HG02981 (cell line): ENCODE results near the gene TNXB.
"Not testable (repeated sequence)": the region's sequence is repeated elsewhere in the genome, so short reads cannot be mapped to it uniquely, and the experiment has no call there.

ENCODE experiments used
- ATAC-seq: cut with Tn5 transposase; IDR thresholded peaks from one replicate; pipeline ENCODE4 v1.9.1; 2021; ENCODE audit warnings: mild to moderate bottlenecking, moderate library complexity; ENCODE audit not compliant: unreplicated experiment

TNXB gene

GRCh38 chr6:32005991-32006529 is 103.1 kb downstream of the TNXB start:
- not testable (repeated sequence) for ATAC-seq

DNA sequence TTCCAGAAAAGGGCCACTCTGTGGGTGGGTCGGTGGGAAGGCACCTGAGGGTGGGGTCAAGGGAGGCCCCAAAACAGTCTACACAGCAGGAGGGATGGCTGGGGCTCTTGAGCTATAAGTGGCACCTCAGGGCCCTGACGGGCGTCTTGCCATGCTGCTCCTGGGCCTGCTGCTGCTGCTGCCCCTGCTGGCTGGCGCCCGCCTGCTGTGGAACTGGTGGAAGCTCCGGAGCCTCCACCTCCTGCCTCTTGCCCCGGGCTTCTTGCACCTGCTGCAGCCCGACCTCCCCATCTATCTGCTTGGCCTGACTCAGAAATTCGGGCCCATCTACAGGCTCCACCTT is 103.6 kb downstream of the TNXB start:
- ATAC-seq: not testable (repeated sequence)

DNA sequence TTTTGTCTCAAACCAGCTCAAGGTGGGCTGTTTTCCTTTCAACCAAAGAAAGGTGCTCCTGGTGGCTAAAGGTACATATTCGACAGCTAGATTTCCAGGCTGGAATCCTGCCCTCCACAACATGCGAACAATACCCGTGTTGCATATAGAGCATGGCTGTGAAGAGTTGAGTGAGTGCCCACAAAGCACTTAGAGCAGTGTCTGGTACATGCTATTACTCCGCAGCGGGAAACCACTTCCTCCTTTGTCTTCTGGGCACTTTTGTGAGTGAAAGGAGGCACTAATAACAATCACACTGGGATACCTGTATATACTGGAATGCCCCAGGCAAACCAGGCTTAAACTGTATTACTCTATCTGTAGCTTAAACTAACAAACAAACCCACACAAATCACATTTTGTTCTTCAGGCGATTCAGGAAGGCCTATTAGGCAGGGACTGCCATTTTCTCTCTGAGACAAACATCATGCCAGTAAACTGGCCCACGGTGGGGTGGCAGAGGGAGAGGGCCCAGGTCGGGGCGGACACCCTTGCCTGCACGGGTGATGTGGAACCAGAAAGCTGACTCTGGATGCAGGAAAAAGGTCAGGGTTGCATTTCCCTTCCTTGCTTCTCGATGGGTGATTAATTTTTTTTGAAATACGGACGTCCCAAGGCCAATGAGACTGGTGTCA is 104.1 kb downstream of the TNXB start:
- not testable (repeated sequence) for ATAC-seq

DNA sequence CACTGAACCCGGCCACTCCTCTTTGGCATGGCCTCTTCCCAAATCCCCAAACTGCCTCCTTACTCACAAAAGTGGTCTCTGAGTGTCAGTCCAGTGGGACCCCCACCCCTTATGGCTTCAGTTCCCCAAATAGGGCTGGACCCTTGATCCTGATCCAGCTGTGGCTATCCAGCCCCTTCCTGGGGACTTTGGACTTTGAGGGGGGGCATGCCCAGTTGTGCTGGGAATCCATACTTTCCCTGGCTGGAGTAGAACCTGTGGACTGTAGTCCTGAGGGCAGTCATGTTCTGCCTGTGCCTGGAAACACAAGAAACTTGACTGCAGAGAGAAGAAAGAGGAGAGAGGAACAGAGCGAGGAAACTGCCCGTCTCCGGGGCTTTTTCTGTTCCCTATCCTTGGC is 104.7 kb downstream of the TNXB start:
- not testable (repeated sequence) for ATAC-seq

DNA sequence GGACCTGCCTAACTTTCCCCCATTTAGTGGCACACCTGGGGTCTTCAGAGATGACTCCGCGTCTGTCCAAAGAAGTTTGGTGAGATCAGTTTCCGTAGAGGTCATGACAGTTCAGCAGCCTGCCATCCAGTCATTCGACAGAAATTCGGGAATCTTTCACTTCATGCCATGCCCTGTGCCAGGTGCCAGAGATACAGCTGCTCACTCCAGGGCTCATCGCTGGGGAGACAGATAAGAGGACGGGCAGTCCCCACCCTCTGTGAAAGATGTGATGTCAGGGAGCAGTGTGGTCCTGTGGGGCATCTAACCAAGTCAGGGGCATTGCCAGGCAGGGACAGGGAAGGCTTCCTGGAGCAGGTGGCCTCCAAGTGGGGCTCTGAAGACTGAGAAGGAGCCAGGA is 105.8 kb downstream of the TNXB start:
- not testable (repeated sequence) for ATAC-seq

DNA sequence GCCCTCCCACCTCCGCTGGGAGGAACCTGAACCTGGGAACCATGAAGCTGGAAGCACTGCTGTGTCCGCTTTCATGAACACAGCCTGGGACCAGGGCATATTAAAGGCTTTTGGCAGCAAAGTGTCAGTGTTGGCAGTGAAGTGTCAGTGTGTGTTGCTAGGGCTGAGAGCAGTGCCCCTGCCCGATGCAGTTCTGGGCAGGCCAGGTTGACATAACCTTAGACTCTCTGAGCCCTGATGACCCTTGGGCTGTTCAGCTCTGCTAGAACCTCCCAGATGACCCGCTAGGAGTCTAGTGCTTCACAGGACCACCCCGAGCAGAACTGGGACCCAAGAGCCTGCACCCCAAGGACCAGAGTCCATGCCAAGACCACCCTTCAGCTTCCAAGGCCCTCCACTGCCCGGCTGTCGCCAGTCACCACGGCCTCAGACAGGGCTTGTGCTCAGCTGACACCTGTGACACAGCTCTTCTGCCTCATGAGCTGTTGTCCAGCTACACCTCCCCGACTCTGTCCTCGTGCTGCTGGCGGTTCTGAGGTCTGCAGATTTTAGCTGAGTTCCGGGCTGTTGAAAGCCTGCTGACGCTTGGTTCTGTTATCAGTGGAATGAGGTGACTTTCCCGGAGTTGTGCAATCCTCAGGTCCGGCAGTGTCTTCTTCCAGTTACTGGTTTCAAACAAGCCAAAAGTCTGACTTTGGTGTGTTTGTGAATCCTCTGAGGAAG is 106.4 kb downstream of the TNXB start:
- not testable (repeated sequence) for ATAC-seq

GRCh38 chr6:31996385-31996784 is 112.8 kb downstream of the TNXB start:
- not testable (repeated sequence) for ATAC-seq

GRCh38 chr6:31994421-31994820 is 114.7 kb downstream of the TNXB start:
- not testable (repeated sequence) for ATAC-seq
